ENCODE data around the gene MRFAP1L1. TPM values are rescaled to one million over a fixed set of nuclear protein-coding genes. Genes with fewer than 3 reads are reported as not detected.

Gene MRFAP1L1
- total and polyA plus RNA-seq, 2 donors from 2014 or later: 57.1 to 69.1 TPM

- intact Hi-C loops (cut with DNase I): no loop called here
- Histone ChIP-seq H3K4me3 (ENCODE audit: low read length in 3 of 3) (no peak overlapping the region), H3K4me1 (ENCODE audit: control insufficient read depth in 2 of 3, insufficient read depth in 2 of 3, low read depth in 1 of 3, low read length in 3 of 3) (peaks cover 0 to 9% (median 0%) of the 10 kb centered on the region in 3 donors), H3K36me3 (ENCODE audit: control insufficient read depth in 2 of 3, insufficient read depth in 3 of 3, low read length in 3 of 3) (no peaks in the 10 kb centered on the region), H3K9me3 (ENCODE audit: control insufficient read depth in 2 of 3, insufficient read depth in 1 of 3, low read length in 3 of 3) (no peaks in the 10 kb centered on the region), H3K9ac (ENCODE audit: low read length in 3 of 3) (no peak overlapping the region), H3K27me3 (ENCODE audit: control insufficient read depth, insufficient read depth, low read length) (no peaks in the 10 kb centered on the region), H3K27ac (ENCODE audit: low read depth in 2 of 2, low read length in 2 of 2) (no peak overlapping the region)
- no peak for FAIRE-seq
- no peak for DNase-seq
- TF ChIP-seq CTCF (IDR thresholded peaks at IDR 0.05; ENCODE audit: borderline replicate concordance, extremely low read depth, insufficient read depth): no peak
Observed at GRCh38 chr4:6742507-6742906, 32.8 kb upstream of the MRFAP1L1 start.

- FAIRE-seq (no peak), DNase-seq (no peak)
- no peaks in the 10 kb centered on the region for H3K9me3 ChIP-seq (ENCODE audit: control insufficient read depth in 2 of 3, insufficient read depth in 1 of 3, low read length in 3 of 3)
- no peak for TF ChIP-seq CTCF (IDR thresholded peaks at IDR 0.05; ENCODE audit: borderline replicate concordance, extremely low read depth, insufficient read depth)
- H3K27ac ChIP-seq (ENCODE audit: low read depth in 2 of 2, low read length in 2 of 2): no peak overlapping the region
- H3K9ac ChIP-seq (ENCODE audit: low read length in 3 of 3): no peak overlapping the region
- H3K4me1 ChIP-seq (ENCODE audit: control insufficient read depth in 2 of 3, insufficient read depth in 2 of 3, low read depth in 1 of 3, low read length in 3 of 3): no peaks in the 10 kb centered on the region
- intact Hi-C loops (cut with DNase I): no loop called here
- H3K36me3 ChIP-seq (ENCODE audit: control insufficient read depth in 2 of 3, insufficient read depth in 3 of 3, low read length in 3 of 3): no peaks in the 10 kb centered on the region
- H3K4me3 ChIP-seq (ENCODE audit: low read length in 3 of 3): no peak overlapping the region
- no peaks in the 10 kb centered on the region for H3K27me3 ChIP-seq (ENCODE audit: control insufficient read depth, insufficient read depth, low read length)
Observed at GRCh38 chr4:6740347-6740746, 30.7 kb upstream of the MRFAP1L1 start.

GRCh38 chr4:6739920-6740319 lies 30.3 kb upstream of the MRFAP1L1 start:
- H3K4me1 ChIP-seq (ENCODE audit: control insufficient read depth in 2 of 3, insufficient read depth in 2 of 3, low read depth in 1 of 3, low read length in 3 of 3): no peaks in the 10 kb centered on the region
- DNase-seq (no peak), FAIRE-seq (no peak)
- no peak overlapping the region for H3K9ac ChIP-seq (ENCODE audit: low read length in 3 of 3)
- no peaks in the 10 kb centered on the region for H3K9me3 ChIP-seq (ENCODE audit: control insufficient read depth in 2 of 3, insufficient read depth in 1 of 3, low read length in 3 of 3)
- H3K36me3 ChIP-seq (ENCODE audit: control insufficient read depth in 2 of 3, insufficient read depth in 3 of 3, low read length in 3 of 3): no peaks in the 10 kb centered on the region
- no peak overlapping the region for H3K4me3 ChIP-seq (ENCODE audit: low read length in 3 of 3)
- intact Hi-C loops (cut with DNase I): no loop called here
- no peak for TF ChIP-seq CTCF (IDR thresholded peaks at IDR 0.05; ENCODE audit: borderline replicate concordance, extremely low read depth, insufficient read depth)
- no peaks in the 10 kb centered on the region for H3K27me3 ChIP-seq (ENCODE audit: control insufficient read depth, insufficient read depth, low read length)
- no peak overlapping the region for H3K27ac ChIP-seq (ENCODE audit: low read depth in 2 of 2, low read length in 2 of 2)

GRCh38 chr4:6734165-6734786 lies 24.6 kb upstream of the MRFAP1L1 start:
- Histone ChIP-seq H3K4me3 (ENCODE audit: low read length in 3 of 3) (no peak overlapping the region), H3K36me3 (ENCODE audit: control insufficient read depth in 2 of 3, insufficient read depth in 3 of 3, low read length in 3 of 3) (no peaks in the 10 kb centered on the region), H3K9ac (ENCODE audit: low read length in 3 of 3) (no peak overlapping the region), H3K27ac (ENCODE audit: low read depth in 2 of 2, low read length in 2 of 2) (no peak overlapping the region), H3K27me3 (ENCODE audit: control insufficient read depth, insufficient read depth, low read length) (no peaks in the 10 kb centered on the region), H3K4me1 (ENCODE audit: control insufficient read depth in 2 of 3, insufficient read depth in 2 of 3, low read depth in 1 of 3, low read length in 3 of 3) (no peaks in the 10 kb centered on the region), H3K9me3 (ENCODE audit: control insufficient read depth in 2 of 3, insufficient read depth in 1 of 3, low read length in 3 of 3) (no peaks in the 10 kb centered on the region)
- DNase-seq: peak in 1 of 5 donors; percentile 25
- no peak for FAIRE-seq
- TF ChIP-seq CTCF (IDR thresholded peaks at IDR 0.05; ENCODE audit: borderline replicate concordance, extremely low read depth, insufficient read depth): no peak
- intact Hi-C loops (cut with DNase I): no loop called here

Measured in kidney (tissue), 14 donors.